ENCODE results near the gene LRMDA.

Gene LRMDA

GRCh38 chr10:76115131-76115470, 683.7 kb downstream of the LRMDA start:
- Histone ChIP-seq H3K4me3 (ENCODE audit: low read depth, low read length) (no peak overlapping the region), H3K27ac (ENCODE audit: extremely low read depth, low read depth, low read length) (no peak overlapping the region), H3K36me3 (ENCODE audit: control insufficient read depth in 2 of 2, insufficient read depth in 1 of 2, low read length in 2 of 2) (no peaks in the 10 kb centered on the region), H3K4me1 (ENCODE audit: control insufficient read depth, insufficient read depth, low read length) (peaks cover 18% of the 10 kb centered on the region), H3K9me3 (ENCODE audit: control insufficient read depth, insufficient read depth, low read depth, low read length) (no peaks in the 10 kb centered on the region)
- TF ChIP-seq ZNF335 (tag by site-specific recombination; conservative IDR thresholded peaks at IDR 0.05), result 0 out of 2 replicates have a peak, but pooled peaks have one; percentile 9
- TF ChIP-seq KLF7 (tag by site-specific recombination; IDR thresholded peaks at IDR 0.05; ENCODE audit: borderline replicate concordance), result no peak
- CTCF ChIA-PET, result no interaction called here
- POLR2A ChIA-PET, result no interaction called here

- ChIA-PET POLR2A (no interaction called here), CTCF (no interaction called here)
- Histone ChIP-seq H3K9me3 (ENCODE audit: control insufficient read depth, insufficient read depth, low read depth, low read length) (no peaks in the 10 kb centered on the region), H3K36me3 (ENCODE audit: control insufficient read depth in 2 of 2, insufficient read depth in 1 of 2, low read length in 2 of 2) (no peaks in the 10 kb centered on the region), H3K4me3 (ENCODE audit: low read depth, low read length) (no peak overlapping the region), H3K27ac (ENCODE audit: extremely low read depth, low read depth, low read length) (no peak overlapping the region; the same call in 1 of the 2 replicates), H3K4me1 (ENCODE audit: control insufficient read depth, insufficient read depth, low read length) (peaks cover 18% of the 10 kb centered on the region)
- TF ChIP-seq ZNF596 (tag by site-specific recombination; IDR thresholded peaks at IDR 0.05) (peak; percentile 39; the same call in 1 of the 2 replicates), ZNF335 (tag by site-specific recombination; conservative IDR thresholded peaks at IDR 0.05) (peak; percentile 80), FEZF1 (tag by site-specific recombination; IDR thresholded peaks at IDR 0.05) (peak; percentile 79), PRDM6 (tag by site-specific recombination; IDR thresholded peaks at IDR 0.05) (no peak), ZNF23 (tag by site-specific recombination; IDR thresholded peaks at IDR 0.05; ENCODE audit: borderline replicate concordance) (no peak), ZNF776 (tag by site-specific recombination; IDR thresholded peaks at IDR 0.05; ENCODE audit: borderline replicate concordance) (no peak), ZNF600 (tag by site-specific recombination; IDR thresholded peaks at IDR 0.05) (0 out of 2 replicates have a peak, but pooled peaks have one; percentile 9), ZNF174 (tag by site-specific recombination; IDR thresholded peaks at IDR 0.05) (no peak), ZNF513 (tag by site-specific recombination; IDR thresholded peaks at IDR 0.05) (no peak), ZEB2 (tag by site-specific recombination; IDR thresholded peaks at IDR 0.05) (no peak), SCRT2 (tag by site-specific recombination; IDR thresholded peaks at IDR 0.05) (0 out of 2 replicates have a peak, but pooled peaks have one; percentile 47), ZNF398 (tag by site-specific recombination; IDR thresholded peaks at IDR 0.05) (no peak), ZNF629 (tag by site-specific recombination; IDR thresholded peaks at IDR 0.05) (peak; percentile 56), ZNF558 (tag by site-specific recombination; IDR thresholded peaks at IDR 0.05) (no peak), ZNF19 (tag by site-specific recombination; IDR thresholded peaks at IDR 0.05; ENCODE audit: low read depth) (no peak), SP3 (tag by site-specific recombination; IDR thresholded peaks at IDR 0.05) (no peak), SP7 (tag by site-specific recombination; IDR thresholded peaks at IDR 0.05) (peak; percentile 99), ZSCAN5A (tag by site-specific recombination; IDR thresholded peaks at IDR 0.05) (no peak), ZBTB44 (tag by site-specific recombination; IDR thresholded peaks at IDR 0.05) (no peak), ZNF514 (tag by site-specific recombination; IDR thresholded peaks at IDR 0.05) (no peak), ZFP37 (tag by site-specific recombination; IDR thresholded peaks at IDR 0.05) (peak; percentile 47; the same call in 1 of the 2 replicates), ZNF121 (tag by site-specific recombination; IDR thresholded peaks at IDR 0.05) (no peak), ZNF26 (tag by site-specific recombination; IDR thresholded peaks at IDR 0.05) (no peak), SETDB1 (IDR thresholded peaks at IDR 0.05; ENCODE audit: insufficient read length, low read length) (no peak)
These were observed 684.2 kb downstream of the LRMDA start for GRCh38 chr10:76115471-76116155.
